GM18520 (cell line): Measurements from ENCODE around the gene PFKP.

ENCODE experiments used
- ATAC-seq: cut with Tn5 transposase; IDR thresholded peaks from one replicate; pipeline ENCODE4 v1.9.1; 2021; ENCODE audit not compliant: unreplicated experiment

The PFKP gene

GRCh38 chr10:3129581-3130340, 62.4 kb downstream of the PFKP start:
- ATAC-seq, result no peak

- no peak for ATAC-seq
Measured at GRCh38 chr10:3131098-3131497, 63.8 kb downstream of the PFKP start.

GRCh38 chr10:3132036-3133025, 65.0 kb downstream of the PFKP start:
- no peak for ATAC-seq

GRCh38 chr10:3133948-3134347, 66.6 kb downstream of the PFKP start:
- no peak for ATAC-seq

GRCh38 chr10:3135006-3135405, 67.7 kb downstream of the PFKP start:
- ATAC-seq, result no peak

GRCh38 chr10:3136336-3136735, 69.0 kb downstream of the PFKP start:
- ATAC-seq, result no peak

GRCh38 chr10:3136763-3137611, 69.6 kb downstream of the PFKP start:
- no peak for ATAC-seq

- ATAC-seq, result no peak
Measured at GRCh38 chr10:3137958-3138726, 70.8 kb downstream of the PFKP start.

- no peak for ATAC-seq
Measured at GRCh38 chr10:3139216-3139910, 72.0 kb downstream of the PFKP start.

- ATAC-seq, result no peak
Measured at GRCh38 chr10:3140280-3140679, 72.9 kb downstream of the PFKP start.

GRCh38 chr10:3141351-3142005, 74.1 kb downstream of the PFKP start:
- no peak for ATAC-seq

GRCh38 chr10:3142146-3142875, 75.0 kb downstream of the PFKP start:
- no peak for ATAC-seq

- ATAC-seq, result no peak
Measured at GRCh38 chr10:3143366-3143765, 76.0 kb downstream of the PFKP start.

- no peak for ATAC-seq
Measured at GRCh38 chr10:3143791-3144434, 76.6 kb downstream of the PFKP start.

GRCh38 chr10:3145366-3145765, 78.0 kb downstream of the PFKP start:
- ATAC-seq, result no peak

- no peak for ATAC-seq
Measured at GRCh38 chr10:3146289-3146688, 78.9 kb downstream of the PFKP start.

GRCh38 chr10:3147117-3147820, 79.9 kb downstream of the PFKP start:
- no peak for ATAC-seq
